ENCODE data around the gene CNOT2.
"Not testable (repeated sequence)": the region's sequence is repeated elsewhere in the genome, so short reads cannot be mapped to it uniquely, and the experiment has no call there.

CNOT2 gene

GRCh38 chr12:70372881-70373280, 129.6 kb downstream of the CNOT2 start:
- TF ChIP-seq CTCF (IDR thresholded peaks at IDR 0.05) = no peak
- no peak for TF ChIP-seq ZFX (IDR thresholded peaks at IDR 0.05; ENCODE audit: borderline replicate concordance)
- H3K27ac ChIP-seq = no peak overlapping the region

DNA sequence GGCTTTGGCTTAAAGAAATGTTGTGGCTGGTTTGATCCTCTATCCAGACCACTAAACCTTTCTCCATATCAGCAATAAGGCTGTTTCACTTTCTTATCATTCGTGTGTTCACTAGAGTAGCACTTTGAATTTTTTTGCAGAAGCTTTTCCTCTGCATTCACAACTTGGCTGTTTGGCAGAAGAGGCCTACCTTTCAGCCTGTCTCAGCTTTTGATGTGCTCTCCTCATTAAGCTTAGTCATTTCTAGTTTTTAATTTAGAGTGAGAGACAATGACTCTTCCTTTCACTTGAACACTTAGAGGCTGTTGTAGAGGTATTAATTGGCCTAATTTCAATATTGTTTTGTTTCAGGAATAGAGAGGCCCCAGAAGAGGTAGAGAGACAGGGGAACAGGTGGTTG, 136.6 kb downstream of the CNOT2 start:
- no peak overlapping the region for H3K27ac ChIP-seq
- no peak for TF ChIP-seq CTCF (IDR thresholded peaks at IDR 0.05)
- TF ChIP-seq ZFX (IDR thresholded peaks at IDR 0.05; ENCODE audit: borderline replicate concordance) = no peak

DNA sequence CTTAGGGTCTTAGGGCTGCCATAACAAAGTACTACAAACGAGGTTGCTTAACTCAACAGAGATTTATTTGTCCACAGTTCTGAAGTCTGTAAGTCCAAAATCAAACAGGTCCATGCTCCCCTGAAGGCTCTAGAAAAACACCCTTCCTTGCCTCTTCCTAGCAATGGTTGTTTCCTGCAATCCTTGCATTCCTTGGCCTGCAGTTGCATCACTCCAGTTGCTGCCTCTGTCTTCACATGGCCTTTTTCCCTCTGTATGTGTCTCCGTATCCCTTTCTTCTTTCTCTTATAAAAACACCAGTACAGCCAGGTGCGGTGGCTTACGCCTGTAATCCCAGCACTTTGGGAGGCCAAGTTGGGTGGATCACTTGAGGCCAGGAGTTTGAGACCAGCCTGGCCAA, 140.3 kb downstream of the CNOT2 start:
- no peak for TF ChIP-seq CTCF (IDR thresholded peaks at IDR 0.05)
- TF ChIP-seq ZFX (IDR thresholded peaks at IDR 0.05; ENCODE audit: borderline replicate concordance) = no peak
- no peak overlapping the region for H3K27ac ChIP-seq

DNA sequence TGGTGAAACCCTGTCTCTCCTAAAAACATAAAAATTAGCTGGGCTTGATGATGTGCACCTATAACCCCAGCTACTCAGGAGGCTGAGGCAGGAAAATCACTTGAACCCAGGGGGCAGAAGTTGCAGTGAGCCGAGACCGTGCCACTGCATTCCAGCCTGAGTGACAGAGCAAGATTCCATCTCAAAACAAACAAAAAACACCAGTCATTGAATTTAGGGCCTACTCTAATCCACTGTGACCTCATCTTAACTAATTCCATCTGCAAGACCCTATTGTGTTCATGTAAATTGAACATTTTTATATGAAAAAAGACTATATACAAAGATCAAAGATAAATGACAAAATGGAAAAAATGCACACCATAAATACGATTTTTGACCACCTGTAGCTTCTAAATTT, 140.7 kb downstream of the CNOT2 start:
- TF ChIP-seq ZFX (IDR thresholded peaks at IDR 0.05; ENCODE audit: borderline replicate concordance) = no peak
- no peak for TF ChIP-seq CTCF (IDR thresholded peaks at IDR 0.05)
- no peak overlapping the region for H3K27ac ChIP-seq

- TF ChIP-seq ZFX (IDR thresholded peaks at IDR 0.05; ENCODE audit: borderline replicate concordance) (no peak), CTCF (IDR thresholded peaks at IDR 0.05) (no peak)
- H3K27ac ChIP-seq = no peak overlapping the region
Measured at GRCh38 chr12:70386771-70387170, 143.5 kb downstream of the CNOT2 start.

DNA sequence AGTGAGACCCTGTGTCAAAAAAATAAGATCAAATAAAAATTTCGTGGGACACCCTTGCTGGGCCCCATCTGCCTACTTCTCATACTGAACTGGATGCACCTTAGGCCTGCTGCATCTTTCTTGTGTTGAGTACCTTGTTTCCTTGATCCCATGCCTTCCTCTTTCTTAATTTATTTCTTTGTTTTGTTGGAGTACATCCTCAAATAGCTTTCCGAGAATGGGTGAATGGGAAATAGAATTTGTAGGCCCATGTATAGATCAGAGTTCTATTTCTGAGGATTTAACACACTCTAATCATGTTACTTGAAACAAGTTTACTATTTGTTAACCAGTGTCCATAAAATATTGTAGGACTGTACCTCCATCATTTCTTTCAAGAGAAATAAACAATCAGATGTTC, 146.4 kb downstream of the CNOT2 start:
- no peak for TF ChIP-seq ZFX (IDR thresholded peaks at IDR 0.05; ENCODE audit: borderline replicate concordance)
- no peak for TF ChIP-seq CTCF (IDR thresholded peaks at IDR 0.05)
- H3K27ac ChIP-seq = no peak overlapping the region

DNA sequence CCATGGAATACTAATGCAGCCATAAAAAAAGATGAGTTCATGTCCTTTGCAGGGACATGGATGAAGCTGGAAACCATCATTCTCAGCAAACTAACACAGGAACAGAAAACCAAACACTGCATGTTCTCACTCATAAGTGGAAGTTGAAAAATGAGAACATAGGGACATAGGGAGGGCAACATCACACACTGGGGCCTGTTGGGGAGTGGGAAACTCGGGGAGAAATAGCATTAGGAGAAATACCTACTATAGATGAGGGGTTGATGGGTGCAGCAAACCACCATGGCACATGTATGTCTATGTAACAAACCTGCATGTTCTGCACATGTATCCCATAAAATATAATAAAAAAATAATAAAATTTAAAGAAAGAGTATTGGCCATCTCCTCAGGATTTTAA, 149.4 kb downstream of the CNOT2 start:
- not testable (repeated sequence) for H3K27ac ChIP-seq

GRCh38 chr12:70393787-70394499, 150.7 kb downstream of the CNOT2 start:
- H3K27ac ChIP-seq = no peak overlapping the region
- no peak for TF ChIP-seq CTCF (IDR thresholded peaks at IDR 0.05)
- TF ChIP-seq ZFX (IDR thresholded peaks at IDR 0.05; ENCODE audit: borderline replicate concordance) = no peak
